OCI-LY3 (cell line): ENCODE results near the gene BANF2.

Experiments used
- H2AFZ ChIP-seq: fragments of 200-600, 300-600 bp; shearing (Covaris generic); 2 replicates; pipeline ENCODE4 v1.6.0; 2014; ENCODE audit warnings: antibody characterized with exemption, low read depth, low read length
- H3K27ac ChIP-seq: fragments of 200-600, 300-600 bp; sonication (generic); 2 replicates; pipeline ENCODE4 v1.5.1; 2014; ENCODE audit warnings: mild to moderate bottlenecking, low read length, moderate library complexity, mixed read lengths
- H3K27me3 ChIP-seq: fragments of 200-600, 300-600 bp; sonication (generic); 2 replicates; pipeline ENCODE4 v1.6.1; 2014; ENCODE audit warnings: low read depth, low read length, mixed read lengths
- H3K36me3 ChIP-seq: fragments of 200-600, 300-600 bp; sonication (generic); replicated peaks from 2 replicates; pipeline ENCODE3; 2014; ENCODE audit warnings: low read depth, low read length, mixed read lengths
- H3K4me1 ChIP-seq: fragments of 300-600, 200-600 bp; sonication (generic); 2 replicates; pipeline ENCODE4 v1.6.1; 2014; ENCODE audit warnings: low read length, mixed read lengths
- H3K4me2 ChIP-seq: fragments of 200-600, 300-600 bp; sonication (generic); 2 replicates; pipeline ENCODE4 v1.6.1; 2014; ENCODE audit warnings: low read length, mixed read lengths
- H3K4me3 ChIP-seq: fragments of 300-600, 200-600 bp; sonication (generic); 2 replicates; pipeline ENCODE4 v1.5.1; 2014; ENCODE audit warnings: antibody characterized with exemption, mild to moderate bottlenecking, low read length, moderate library complexity
- H3K79me2 ChIP-seq: fragments of 300-600, 200-600 bp; shearing (Covaris generic); 2 replicates; pipeline ENCODE4 v1.6.1; 2014; ENCODE audit warnings: mild to moderate bottlenecking, low read length, mixed read lengths
- H3K9ac ChIP-seq: fragments of 300-600, 200-600 bp; shearing (Covaris generic); 2 replicates; pipeline ENCODE4 v1.6.0; 2014; ENCODE audit warnings: mild to moderate bottlenecking, low read length, moderate library complexity
- H3K9me3 ChIP-seq: fragments of 200-600, 300-600 bp; shearing (Covaris generic); 2 replicates; pipeline ENCODE4 v1.6.1; 2014; ENCODE audit warnings: low read length, mixed read lengths; ENCODE audit not compliant: insufficient read depth
- H4K20me1 ChIP-seq: fragments of 200-600, 300-600 bp; sonication (generic); 2 replicates; pipeline ENCODE4 v1.6.1; 2016; ENCODE audit warnings: low read length, mixed read lengths; ENCODE audit not compliant: insufficient read depth
- CTCF ChIP-seq: fragments of 200-600, 300-600 bp; sonication (generic); IDR thresholded peaks from 2 replicates; pipeline ENCODE4 v1.5.1; 2014; ENCODE audit warnings: antibody characterized with exemption, low read length, low read depth
- EZH2phosphoT487 ChIP-seq: fragments of 200-600 bp; shearing (Covaris generic); IDR thresholded peaks from 2 replicates; pipeline ENCODE4 v1.6.1; 2018; ENCODE audit warnings: antibody characterized with exemption, mixed run types, low read depth

Gene BANF2

GRCh38 chr20:17749978-17750721, 50.4 kb downstream of the BANF2 start:
- H3K9me3 ChIP-seq: no peaks in the 10 kb centered on the region; the same call in 1 of the 2 replicates
- no peaks in the 10 kb centered on the region for H4K20me1 ChIP-seq
- H3K27me3 ChIP-seq: peaks cover 30% of the 10 kb centered on the region
- H2AFZ ChIP-seq: no peak overlapping the region
- H3K4me3 ChIP-seq: no peak overlapping the region
- H3K36me3 ChIP-seq: no peaks in the 10 kb centered on the region
- no peak overlapping the region for H3K27ac ChIP-seq
- no peaks in the 10 kb centered on the region for H3K79me2 ChIP-seq
- H3K4me2 ChIP-seq: no peak overlapping the region
- H3K4me1 ChIP-seq: no peaks in the 10 kb centered on the region
- no peak overlapping the region for H3K9ac ChIP-seq
- no peak for TF ChIP-seq EZH2phosphoT487
- TF ChIP-seq CTCF: no peak

- H3K9ac ChIP-seq: no peak overlapping the region
- H3K9me3 ChIP-seq: no peaks in the 10 kb centered on the region; the same call in 1 of the 2 replicates
- TF ChIP-seq EZH2phosphoT487: no peak
- no peak for TF ChIP-seq CTCF
- H3K79me2 ChIP-seq: no peaks in the 10 kb centered on the region
- H3K27ac ChIP-seq: no peak overlapping the region
- no peak overlapping the region for H2AFZ ChIP-seq
- no peaks in the 10 kb centered on the region for H3K4me1 ChIP-seq
- H3K36me3 ChIP-seq: no peaks in the 10 kb centered on the region
- H3K4me2 ChIP-seq: no peak overlapping the region
- no peaks in the 10 kb centered on the region for H4K20me1 ChIP-seq
- peaks cover 32% of the 10 kb centered on the region for H3K27me3 ChIP-seq
- H3K4me3 ChIP-seq: no peak overlapping the region
Measured at GRCh38 chr20:17750722-17751045, 50.9 kb downstream of the BANF2 start.

- H3K9me3 ChIP-seq: no peaks in the 10 kb centered on the region; the same call in 1 of the 2 replicates
- no peak overlapping the region for H3K9ac ChIP-seq
- H3K4me2 ChIP-seq: no peak overlapping the region
- peaks cover 34% of the 10 kb centered on the region for H3K27me3 ChIP-seq
- H3K4me1 ChIP-seq: no peaks in the 10 kb centered on the region
- H2AFZ ChIP-seq: no peak overlapping the region
- TF ChIP-seq CTCF (no peak), EZH2phosphoT487 (no peak)
- H3K36me3 ChIP-seq: no peaks in the 10 kb centered on the region
- H3K79me2 ChIP-seq: no peaks in the 10 kb centered on the region
- H4K20me1 ChIP-seq: no peaks in the 10 kb centered on the region
- H3K27ac ChIP-seq: no peak overlapping the region
- no peak overlapping the region for H3K4me3 ChIP-seq
Measured at GRCh38 chr20:17751640-17752039, 51.9 kb downstream of the BANF2 start.

GRCh38 chr20:17752459-17752858, 52.7 kb downstream of the BANF2 start:
- peaks cover 32% of the 10 kb centered on the region for H3K27me3 ChIP-seq
- H4K20me1 ChIP-seq: no peaks in the 10 kb centered on the region
- no peaks in the 10 kb centered on the region for H3K79me2 ChIP-seq
- H3K4me2 ChIP-seq: no peak overlapping the region
- H3K4me3 ChIP-seq: no peak overlapping the region
- H3K9ac ChIP-seq: no peak overlapping the region
- no peaks in the 10 kb centered on the region for H3K4me1 ChIP-seq
- H2AFZ ChIP-seq: no peak overlapping the region
- no peak for TF ChIP-seq EZH2phosphoT487
- TF ChIP-seq CTCF: no peak
- no peaks in the 10 kb centered on the region; the same call in 1 of the 2 replicates for H3K9me3 ChIP-seq
- H3K36me3 ChIP-seq: no peaks in the 10 kb centered on the region
- H3K27ac ChIP-seq: no peak overlapping the region
